Measurements from ENCODE around the gene ETV5.

GRCh38 chr3:186092360-186093070 is 16.4 kb downstream of the ETV5 start:
- TF ChIP-seq CTCF (IDR thresholded peaks at IDR 0.05) (no peak), POLR2A (IDR thresholded peaks at IDR 0.05) (no peak)

Measured in esophagus squamous epithelium (tissue), 4 donors.